ENCODE data around the gene STON2.

The STON2 gene

GRCh38 chr14:81298122-81298521, 102.0 kb downstream of the STON2 start:
- WGBS, 2 experiments = 98 to 100% methylated on average over 2 of the region's 2 CpGs
- H3K36me3 ChIP-seq (ENCODE audit: control insufficient read depth, insufficient read depth, low read length) = no peaks in the 10 kb centered on the region
- H3K27me3 ChIP-seq (ENCODE audit: control insufficient read depth, insufficient read depth, low read length, poor library complexity, severe bottlenecking) = no peaks in the 10 kb centered on the region
- H3K27ac ChIP-seq (ENCODE audit: insufficient read depth, low read depth, low read length, poor library complexity, severe bottlenecking) = no peak overlapping the region
- H3K4me1 ChIP-seq (ENCODE audit: control insufficient read depth, insufficient read depth, low read length) = peaks cover 2% of the 10 kb centered on the region
- no peak overlapping the region for H3K4me3 ChIP-seq (ENCODE audit: insufficient read depth, low read depth, low read length)
- H3K9me3 ChIP-seq (ENCODE audit: control insufficient read depth, low read length) = no peaks in the 10 kb centered on the region

- Histone ChIP-seq H3K36me3 (ENCODE audit: control insufficient read depth, insufficient read depth, low read length) (no peaks in the 10 kb centered on the region), H3K9me3 (ENCODE audit: control insufficient read depth, low read length) (no peaks in the 10 kb centered on the region), H3K27ac (ENCODE audit: insufficient read depth, low read depth, low read length, poor library complexity, severe bottlenecking) (no peak overlapping the region), H3K4me3 (ENCODE audit: insufficient read depth, low read depth, low read length) (no peak overlapping the region), H3K27me3 (ENCODE audit: control insufficient read depth, insufficient read depth, low read length, poor library complexity, severe bottlenecking) (no peaks in the 10 kb centered on the region), H3K4me1 (ENCODE audit: control insufficient read depth, insufficient read depth, low read length) (no peaks in the 10 kb centered on the region)
- 86 to 91% methylated on average over 4 of the region's 4 CpGs for WGBS, 2 experiments
These were observed 103.9 kb downstream of the STON2 start for GRCh38 chr14:81295958-81296923.

- WGBS, 2 experiments = 95 to 96% methylated on average over 6 of the region's 6 CpGs
- Histone ChIP-seq H3K36me3 (ENCODE audit: control insufficient read depth, insufficient read depth, low read length) (no peaks in the 10 kb centered on the region), H3K27ac (ENCODE audit: insufficient read depth, low read depth, low read length, poor library complexity, severe bottlenecking) (no peak overlapping the region), H3K27me3 (ENCODE audit: control insufficient read depth, insufficient read depth, low read length, poor library complexity, severe bottlenecking) (no peaks in the 10 kb centered on the region), H3K9me3 (ENCODE audit: control insufficient read depth, low read length) (peaks cover 4% of the 10 kb centered on the region), H3K4me1 (ENCODE audit: control insufficient read depth, insufficient read depth, low read length) (peaks cover 2% of the 10 kb centered on the region), H3K4me3 (ENCODE audit: insufficient read depth, low read depth, low read length) (no peak overlapping the region)
These were observed 110.6 kb downstream of the STON2 start for GRCh38 chr14:81289516-81289915.

DNA sequence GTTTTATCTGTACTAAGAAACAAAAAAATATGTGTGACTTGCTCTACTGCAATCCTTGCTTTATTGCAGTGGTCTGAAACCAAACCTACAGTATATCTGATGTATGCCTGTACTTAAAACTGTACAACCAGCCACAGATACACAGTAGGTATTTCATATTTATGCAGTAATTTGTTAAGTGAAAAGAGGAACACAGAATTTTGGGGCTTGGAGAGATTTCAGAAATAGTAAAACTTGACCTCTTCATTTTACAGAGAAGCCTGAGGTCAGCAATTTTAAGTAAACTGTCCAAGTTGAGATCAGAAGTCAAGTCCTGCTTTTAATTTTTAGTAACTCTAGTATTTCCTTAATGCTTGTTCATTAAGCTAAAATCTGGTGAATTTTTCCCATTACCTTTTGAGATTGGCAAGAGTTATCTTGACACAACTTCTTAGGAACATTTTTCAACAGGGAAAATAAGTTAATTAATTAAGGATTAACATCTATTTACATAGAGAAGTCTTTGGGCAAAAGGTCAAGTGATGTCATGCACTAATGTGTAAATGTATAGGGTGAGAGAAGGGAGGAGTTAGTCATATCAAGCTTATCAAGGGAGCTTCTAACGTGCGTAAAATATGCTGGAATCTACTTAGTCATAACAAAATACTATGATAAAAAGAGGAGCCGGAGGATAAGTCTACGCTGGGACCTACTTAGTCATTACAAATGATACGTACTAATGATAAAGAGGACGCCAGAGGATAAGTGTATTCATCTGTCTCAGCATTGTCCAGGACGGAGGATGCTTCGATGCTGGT, 113.4 kb downstream of the STON2 start:
- no peaks in the 10 kb centered on the region for H3K36me3 ChIP-seq (ENCODE audit: control insufficient read depth, insufficient read depth, low read length)
- no peak overlapping the region for H3K27ac ChIP-seq (ENCODE audit: insufficient read depth, low read depth, low read length, poor library complexity, severe bottlenecking)
- peaks cover 17% of the 10 kb centered on the region for H3K4me1 ChIP-seq (ENCODE audit: control insufficient read depth, insufficient read depth, low read length)
- H3K4me3 ChIP-seq (ENCODE audit: insufficient read depth, low read depth, low read length) = no peak overlapping the region
- H3K9me3 ChIP-seq (ENCODE audit: control insufficient read depth, low read length) = peaks cover 4% of the 10 kb centered on the region
- 93 to 95% methylated on average over 8 of the region's 8 CpGs for WGBS, 2 experiments
- no peaks in the 10 kb centered on the region for H3K27me3 ChIP-seq (ENCODE audit: control insufficient read depth, insufficient read depth, low read length, poor library complexity, severe bottlenecking)

DNA sequence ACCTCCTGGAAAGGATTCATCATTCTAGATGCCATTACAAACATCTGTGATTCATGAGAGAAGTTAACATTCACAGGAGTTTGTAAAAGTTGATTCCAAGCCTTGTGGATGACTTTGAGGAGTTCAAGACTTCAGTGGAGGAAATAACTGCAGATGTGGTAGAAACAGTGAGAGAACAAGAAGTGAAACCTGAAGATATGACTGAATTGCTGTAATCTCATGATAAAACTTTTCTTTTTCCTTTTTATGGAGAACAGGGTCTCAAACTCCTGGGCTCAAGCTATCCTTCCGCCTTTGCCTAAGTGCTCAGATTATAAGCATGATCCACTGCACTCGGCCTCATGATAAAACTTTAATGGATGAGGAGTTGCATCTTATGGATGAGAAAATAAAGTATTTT, 114.9 kb downstream of the STON2 start:
- Histone ChIP-seq H3K4me3 (ENCODE audit: insufficient read depth, low read depth, low read length) (no peak overlapping the region), H3K4me1 (ENCODE audit: control insufficient read depth, insufficient read depth, low read length) (peaks cover 27% of the 10 kb centered on the region), H3K36me3 (ENCODE audit: control insufficient read depth, insufficient read depth, low read length) (no peaks in the 10 kb centered on the region), H3K9me3 (ENCODE audit: control insufficient read depth, low read length) (peaks cover 4% of the 10 kb centered on the region), H3K27me3 (ENCODE audit: control insufficient read depth, insufficient read depth, low read length, poor library complexity, severe bottlenecking) (no peaks in the 10 kb centered on the region), H3K27ac (ENCODE audit: insufficient read depth, low read depth, low read length, poor library complexity, severe bottlenecking) (no peak overlapping the region)
- WGBS, 2 experiments = 94% methylated on average over 2 of the region's 2 CpGs

- Histone ChIP-seq H3K27me3 (ENCODE audit: control insufficient read depth, insufficient read depth, low read length, poor library complexity, severe bottlenecking) (no peaks in the 10 kb centered on the region), H3K4me3 (ENCODE audit: insufficient read depth, low read depth, low read length) (no peak overlapping the region), H3K9me3 (ENCODE audit: control insufficient read depth, low read length) (no peaks in the 10 kb centered on the region), H3K27ac (ENCODE audit: insufficient read depth, low read depth, low read length, poor library complexity, severe bottlenecking) (peak overlapping the region; percentile 72), H3K4me1 (ENCODE audit: control insufficient read depth, insufficient read depth, low read length) (peaks cover 27% of the 10 kb centered on the region), H3K36me3 (ENCODE audit: control insufficient read depth, insufficient read depth, low read length) (no peaks in the 10 kb centered on the region)
- WGBS, 2 experiments = 14 to 22% methylated on average over 1 of the region's 1 CpG
These were observed 118.8 kb downstream of the STON2 start for GRCh38 chr14:81281332-81281731.

DNA sequence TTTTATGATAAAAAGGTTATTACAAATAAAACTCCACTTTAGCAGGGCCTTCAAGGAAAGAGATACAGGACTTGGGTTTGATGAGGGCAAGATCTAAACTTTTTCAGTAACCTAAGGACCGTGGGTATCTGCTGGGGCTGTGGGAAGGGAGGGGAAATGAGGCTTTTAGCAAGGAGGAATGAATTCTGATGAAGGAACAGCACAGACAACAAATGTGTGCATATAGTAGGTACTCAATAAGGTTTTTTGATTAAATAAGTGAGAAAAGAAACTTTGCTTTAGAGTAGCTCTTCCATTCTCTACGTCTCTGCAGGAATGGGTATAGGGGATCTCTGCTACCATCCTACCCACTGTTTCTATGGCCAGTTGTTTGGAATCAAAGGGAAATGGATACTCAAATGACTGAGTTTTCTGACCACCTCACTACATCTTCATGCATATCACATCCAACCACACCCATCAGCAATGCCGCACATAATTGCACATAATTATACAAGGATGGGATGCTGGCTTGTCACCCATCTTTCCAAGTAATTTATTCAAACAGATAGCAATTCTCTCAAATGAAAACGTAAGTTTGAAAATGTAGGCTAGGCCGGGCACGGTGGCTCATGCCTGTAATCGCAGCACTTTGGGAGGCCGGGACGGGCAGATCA, 119.9 kb downstream of the STON2 start:
- H3K9me3 ChIP-seq (ENCODE audit: control insufficient read depth, low read length) = no peaks in the 10 kb centered on the region
- no peaks in the 10 kb centered on the region for H3K27me3 ChIP-seq (ENCODE audit: control insufficient read depth, insufficient read depth, low read length, poor library complexity, severe bottlenecking)
- H3K27ac ChIP-seq (ENCODE audit: insufficient read depth, low read depth, low read length, poor library complexity, severe bottlenecking) = no peak overlapping the region
- H3K4me3 ChIP-seq (ENCODE audit: insufficient read depth, low read depth, low read length) = no peak overlapping the region
- 93% methylated on average over 9 of the region's 9 CpGs for WGBS, 2 experiments
- peaks cover 27% of the 10 kb centered on the region for H3K4me1 ChIP-seq (ENCODE audit: control insufficient read depth, insufficient read depth, low read length)
- no peaks in the 10 kb centered on the region for H3K36me3 ChIP-seq (ENCODE audit: control insufficient read depth, insufficient read depth, low read length)

GRCh38 chr14:81277096-81277495, 123.0 kb downstream of the STON2 start:
- Histone ChIP-seq H3K27ac (ENCODE audit: insufficient read depth, low read depth, low read length, poor library complexity, severe bottlenecking) (no peak overlapping the region), H3K4me1 (ENCODE audit: control insufficient read depth, insufficient read depth, low read length) (peaks cover 24% of the 10 kb centered on the region), H3K4me3 (ENCODE audit: insufficient read depth, low read depth, low read length) (no peak overlapping the region), H3K36me3 (ENCODE audit: control insufficient read depth, insufficient read depth, low read length) (no peaks in the 10 kb centered on the region), H3K9me3 (ENCODE audit: control insufficient read depth, low read length) (no peaks in the 10 kb centered on the region), H3K27me3 (ENCODE audit: control insufficient read depth, insufficient read depth, low read length, poor library complexity, severe bottlenecking) (no peaks in the 10 kb centered on the region)
- WGBS, 2 experiments = 95% methylated on average over 12 of the region's 12 CpGs

DNA sequence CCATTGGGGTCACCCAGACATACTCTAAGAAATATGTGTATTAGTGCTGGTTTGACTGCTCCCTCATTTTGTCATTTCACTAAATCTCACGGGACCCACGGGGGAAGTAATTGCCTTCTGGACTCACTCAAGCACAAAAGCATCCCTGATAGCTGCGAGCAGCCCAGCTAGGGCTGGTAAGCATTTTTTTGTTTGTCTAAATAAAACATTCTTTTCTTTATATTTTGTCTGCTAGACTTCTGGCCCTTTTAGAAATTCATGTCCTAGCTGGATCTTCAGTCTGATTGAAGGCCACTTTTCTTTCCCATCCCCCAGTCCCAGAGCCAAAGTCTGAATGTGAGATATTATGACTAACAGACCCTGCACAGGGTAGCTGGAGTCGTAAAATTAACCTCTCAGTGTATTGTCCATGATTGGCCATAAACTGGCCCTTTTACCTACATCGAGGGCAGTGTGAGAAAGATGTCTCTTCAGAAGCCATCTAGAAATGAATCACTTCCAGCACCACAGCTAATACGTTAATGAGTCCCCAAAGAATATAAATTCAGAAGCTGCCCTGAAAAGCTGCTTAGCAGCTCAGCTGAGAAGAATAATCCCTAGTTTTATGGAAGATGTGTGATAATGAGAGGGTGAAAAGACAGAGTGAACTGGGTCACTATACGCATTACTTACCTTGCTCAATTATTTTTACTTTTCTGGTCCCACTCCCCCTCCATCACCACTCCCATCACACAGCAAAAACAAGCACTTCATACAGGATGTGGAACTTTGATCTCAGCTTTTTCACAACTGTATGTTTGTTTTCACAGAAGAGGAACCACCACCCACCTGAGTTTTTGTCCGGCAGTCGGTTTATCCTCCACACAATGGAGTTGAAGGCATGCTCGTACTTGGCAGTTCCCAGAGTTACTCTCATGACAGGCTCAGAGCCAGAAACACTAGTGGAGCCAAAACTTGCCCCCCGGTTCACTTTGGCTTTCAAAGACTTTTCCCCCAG, 123.8 kb downstream of the STON2 start:
- Histone ChIP-seq H3K9me3 (ENCODE audit: control insufficient read depth, low read length) (no peaks in the 10 kb centered on the region), H3K4me3 (ENCODE audit: insufficient read depth, low read depth, low read length) (no peak overlapping the region), H3K4me1 (ENCODE audit: control insufficient read depth, insufficient read depth, low read length) (peaks cover 17% of the 10 kb centered on the region), H3K27me3 (ENCODE audit: control insufficient read depth, insufficient read depth, low read length, poor library complexity, severe bottlenecking) (no peaks in the 10 kb centered on the region), H3K36me3 (ENCODE audit: control insufficient read depth, insufficient read depth, low read length) (no peaks in the 10 kb centered on the region), H3K27ac (ENCODE audit: insufficient read depth, low read depth, low read length, poor library complexity, severe bottlenecking) (no peak overlapping the region)
- 92 to 94% methylated on average over 11 of the region's 11 CpGs for WGBS, 2 experiments
